Measurements from ENCODE around the gene DDX42.

GRCh38 chr17:63762161-63763078, 11.6 kb upstream of the DDX42 start:
- TF ChIP-seq, protein P1, sequence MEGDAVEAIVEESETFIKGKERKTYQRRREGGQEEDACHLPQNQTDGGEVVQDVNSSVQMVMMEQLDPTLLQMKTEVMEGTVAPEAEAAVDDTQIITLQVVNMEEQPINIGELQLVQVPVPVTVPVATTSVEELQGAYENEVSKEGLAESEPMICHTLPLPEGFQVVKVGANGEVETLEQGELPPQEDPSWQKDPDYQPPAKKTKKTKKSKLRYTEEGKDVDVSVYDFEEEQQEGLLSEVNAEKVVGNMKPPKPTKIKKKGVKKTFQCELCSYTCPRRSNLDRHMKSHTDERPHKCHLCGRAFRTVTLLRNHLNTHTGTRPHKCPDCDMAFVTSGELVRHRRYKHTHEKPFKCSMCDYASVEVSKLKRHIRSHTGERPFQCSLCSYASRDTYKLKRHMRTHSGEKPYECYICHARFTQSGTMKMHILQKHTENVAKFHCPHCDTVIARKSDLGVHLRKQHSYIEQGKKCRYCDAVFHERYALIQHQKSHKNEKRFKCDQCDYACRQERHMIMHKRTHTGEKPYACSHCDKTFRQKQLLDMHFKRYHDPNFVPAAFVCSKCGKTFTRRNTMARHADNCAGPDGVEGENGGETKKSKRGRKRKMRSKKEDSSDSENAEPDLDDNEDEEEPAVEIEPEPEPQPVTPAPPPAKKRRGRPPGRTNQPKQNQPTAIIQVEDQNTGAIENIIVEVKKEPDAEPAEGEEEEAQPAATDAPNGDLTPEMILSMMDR (IDR thresholded peaks at IDR 0.05): no peak
- no peak for TF ChIP-seq EP300 (IDR thresholded peaks at IDR 0.05)
- TF ChIP-seq POLR2A (IDR thresholded peaks at IDR 0.05): no peak
- peak in 2 of 3 donors; percentile 4 to 18 for TF ChIP-seq POLR2AphosphoS5 (IDR thresholded peaks at IDR 0.05)
